GM12891 (cell line): ENCODE data around the gene POU2AF3.

Experiments
- DNase-seq: peaks from one replicate; pipeline ENCODE4 v3.0.0; 2011; ENCODE audit warnings: low spot score; ENCODE audit not compliant: insufficient read length
- FAIRE-seq: peaks from 2 replicates; lab custom pipeline; 2011; peaks lifted over from hg19 to GRCh38; lab: Jason Lieb, UNC
- PAX5 ChIP-seq: IDR thresholded peaks from 2 replicates; pipeline ENCODE4 v1.6.1; 2011; ENCODE audit warnings: low read length, moderate library complexity, mild to moderate bottlenecking; ENCODE audit not compliant: insufficient read depth, severe bottlenecking
- POLR2A ChIP-seq: IDR thresholded peaks from 2 replicates; pipeline ENCODE4 v1.6.1; 2011; ENCODE audit warnings: low read depth, low read length, control low read depth
- POLR2AphosphoS5 ChIP-seq: IDR thresholded peaks from 2 replicates; pipeline ENCODE4 v1.6.1; 2011; ENCODE audit warnings: low read depth, low read length, control low read depth
- POU2F2 ChIP-seq: IDR thresholded peaks from 2 replicates; pipeline ENCODE4 v1.6.1; 2011; ENCODE audit warnings: low read depth, mild to moderate bottlenecking, control low read depth, low read length, moderate library complexity
- SPI1 ChIP-seq: IDR thresholded peaks from 2 replicates; pipeline ENCODE4 v1.6.1; 2011; ENCODE audit warnings: low read depth, low read length, control low read depth
- TAF1 ChIP-seq: IDR thresholded peaks from 2 replicates; pipeline ENCODE4 v1.6.1; 2011; ENCODE audit warnings: low read depth, low read length, control low read depth

The POU2AF3 gene

DNA sequence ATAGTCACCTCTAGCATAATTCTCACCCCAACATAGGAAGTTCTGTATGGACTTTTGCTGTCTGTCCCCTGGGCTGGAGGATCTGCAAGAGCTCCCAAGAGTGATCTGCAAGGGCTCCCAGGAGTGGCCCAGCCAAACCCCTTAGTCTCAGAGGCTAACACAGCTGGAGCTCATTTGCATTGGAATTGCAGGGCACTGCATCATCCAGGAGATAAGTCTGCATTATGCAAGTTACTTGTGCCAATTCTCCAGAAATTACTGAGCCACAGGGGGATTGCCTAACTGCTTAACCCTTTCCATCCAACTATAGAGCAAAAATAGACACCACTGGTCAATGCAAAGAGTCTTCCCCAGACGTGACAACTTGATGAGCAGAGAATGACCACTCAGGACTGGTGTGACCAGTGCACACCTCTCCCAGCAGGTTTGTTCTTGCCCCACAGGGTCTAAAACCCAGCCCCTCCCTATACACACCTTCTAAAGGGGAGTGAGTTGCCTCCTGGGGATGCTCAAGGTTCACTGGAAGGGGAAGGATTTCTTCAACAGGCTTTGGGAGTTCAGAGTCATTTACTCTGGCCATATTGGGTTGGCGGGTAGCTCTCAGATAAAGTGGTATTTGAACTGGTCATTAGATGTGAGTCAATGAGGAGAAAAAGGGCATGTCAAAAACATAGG is 38.4 kb downstream of the POU2AF3 start:
- no peak for FAIRE-seq
- no peak for DNase-seq
- TF ChIP-seq POLR2AphosphoS5, result no peak
- TF ChIP-seq PAX5, result no peak
- no peak for TF ChIP-seq POLR2A

- no peak for TF ChIP-seq POU2F2
- TF ChIP-seq PAX5, result no peak
- no peak for TF ChIP-seq POLR2AphosphoS5
- no peak for TF ChIP-seq SPI1
- no peak for TF ChIP-seq TAF1
- no peak for TF ChIP-seq POLR2A
- no peak for FAIRE-seq
- no peak for DNase-seq
Measured at GRCh38 chr11:111339758-111340388, 41.5 kb downstream of the POU2AF3 start.

- no peak for FAIRE-seq
- no peak for DNase-seq
Measured at GRCh38 chr11:111342329-111342728, 44.0 kb downstream of the POU2AF3 start.

GRCh38 chr11:111344032-111344431 is 45.7 kb downstream of the POU2AF3 start:
- FAIRE-seq, result peak; percentile 38
- TF ChIP-seq POU2F2 (no peak), SPI1 (no peak), PAX5 (no peak), POLR2AphosphoS5 (no peak), TAF1 (no peak), POLR2A (no peak)

More at GRCh38 chr11:111342329-111342728, 44.0 kb downstream of the POU2AF3 start:
- TF ChIP-seq PAX5 (no peak), SPI1 (no peak), POLR2A (no peak), POLR2AphosphoS5 (no peak), TAF1 (no peak)

DNA sequence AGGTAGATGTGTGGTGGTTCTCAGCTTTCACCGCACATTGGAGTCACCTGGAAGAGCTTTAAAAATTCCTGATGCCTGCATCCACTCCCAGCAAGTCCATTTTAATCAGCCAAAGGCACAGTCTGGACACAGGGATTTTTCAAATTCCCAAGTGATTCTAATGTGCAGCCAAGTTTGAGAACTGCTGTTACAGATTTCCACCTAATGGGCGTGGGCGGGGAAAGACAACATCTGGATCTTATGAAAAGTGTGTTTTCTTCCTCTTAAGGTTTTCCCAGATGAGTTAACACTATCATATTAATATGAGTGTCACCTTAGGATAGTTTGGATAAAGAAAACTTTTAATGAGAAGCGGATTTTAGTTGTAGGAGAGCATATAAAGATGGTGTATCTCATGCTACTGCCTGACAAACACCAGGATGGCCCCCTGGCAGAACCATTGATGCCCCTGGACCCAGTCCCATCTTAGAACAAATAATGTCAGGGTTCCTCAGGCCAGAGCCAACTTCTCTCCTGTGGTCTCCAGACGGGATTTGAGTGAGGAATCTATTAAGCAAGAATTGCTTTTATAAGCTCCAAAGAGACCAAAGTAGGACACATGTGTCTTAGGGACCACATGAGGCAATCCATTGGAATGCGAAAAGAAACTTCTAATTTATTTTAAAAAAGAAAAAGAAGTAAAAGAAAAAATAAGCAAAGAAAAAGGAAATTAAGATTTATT is 48.8 kb downstream of the POU2AF3 start:
- FAIRE-seq, result no peak
- DNase-seq, result no peak
- TF ChIP-seq TAF1, result no peak
- TF ChIP-seq PAX5, result no peak
- no peak for TF ChIP-seq POU2F2
- no peak for TF ChIP-seq SPI1
- no peak for TF ChIP-seq POLR2AphosphoS5
- TF ChIP-seq POLR2A, result no peak

More at GRCh38 chr11:111344032-111344431, 45.7 kb downstream of the POU2AF3 start:
- DNase-seq, result no peak

DNA sequence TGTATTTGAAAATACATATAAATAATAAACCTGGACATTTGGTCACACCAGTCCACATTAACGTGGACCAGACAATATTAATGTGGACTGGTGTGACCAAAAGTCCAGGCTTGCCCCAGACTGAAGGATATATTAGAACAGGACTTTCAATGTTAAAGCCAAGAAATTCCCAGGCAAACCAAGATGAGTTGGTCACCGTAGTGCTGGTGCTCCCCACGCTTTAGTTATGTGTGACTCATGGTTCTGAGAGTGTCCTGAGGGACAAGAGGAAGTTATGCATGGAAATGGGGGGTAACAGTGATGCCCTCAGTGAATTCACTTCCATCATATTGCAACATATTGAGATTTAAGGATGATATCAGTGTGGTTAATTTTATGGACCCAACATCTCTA is 49.4 kb downstream of the POU2AF3 start:
- peak; percentile 13 for FAIRE-seq
- no peak for TF ChIP-seq POLR2A

GRCh38 chr11:111348147-111348546 is 49.8 kb downstream of the POU2AF3 start:
- TF ChIP-seq POLR2AphosphoS5 (no peak), TAF1 (no peak), PAX5 (no peak), POU2F2 (no peak), SPI1 (no peak), POLR2A (no peak)
- FAIRE-seq (no peak), DNase-seq (no peak)

More for the DNA sequence above, 49.4 kb downstream of the POU2AF3 start:
- no peak for DNase-seq

GRCh38 chr11:111349191-111349695 is 50.9 kb downstream of the POU2AF3 start:
- FAIRE-seq (no peak), DNase-seq (no peak)
- no peak for TF ChIP-seq PAX5
- no peak for TF ChIP-seq TAF1
- TF ChIP-seq POU2F2, result no peak
- TF ChIP-seq POLR2A, result no peak; the same call in 1 of the 2 replicates
- TF ChIP-seq SPI1, result no peak
- no peak for TF ChIP-seq POLR2AphosphoS5

DNA sequence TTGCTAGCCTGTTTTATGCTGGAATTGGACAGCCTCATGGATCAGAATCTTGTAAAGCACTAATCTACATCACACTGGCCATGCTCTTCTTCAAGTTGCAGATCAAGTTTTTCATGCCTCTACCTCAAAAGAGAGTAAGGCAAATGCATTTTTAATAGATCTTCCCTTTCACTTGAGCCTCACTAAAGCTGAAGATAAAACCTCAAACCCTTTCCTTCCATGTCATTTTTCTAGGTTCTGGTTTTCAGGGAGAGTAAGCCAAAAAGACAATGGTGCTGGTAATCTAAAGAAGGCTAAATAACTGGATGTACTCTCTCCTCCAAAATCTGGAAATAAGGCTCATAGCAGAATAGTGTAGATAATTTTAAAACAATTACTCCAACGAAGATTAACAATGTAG is 52.5 kb downstream of the POU2AF3 start:
- TF ChIP-seq POU2F2 (no peak), TAF1 (no peak), POLR2AphosphoS5 (no peak; the same call in 1 of the 2 replicates), PAX5 (no peak), SPI1 (no peak), POLR2A (no peak; the same call in none of the 2 replicates)
- DNase-seq (no peak), FAIRE-seq (no peak)
